WERI-Rb-1 (cell line): ENCODE measurements around the gene CBR3.
"Not testable (repeated sequence)": the region's sequence is repeated elsewhere in the genome, so short reads cannot be mapped to it uniquely, and the experiment has no call there.

Source experiments
- DNase-seq: peaks from one replicate; pipeline ENCODE4 v3.0.0-alpha.2; 2020
- H3K27ac ChIP-seq: fragments of 250-450 bp; sonication (Bioruptor Pico); 2 replicates; pipeline ENCODE4 v1.5.1; 2020; ENCODE audit warnings: mild to moderate bottlenecking, moderate library complexity
- H3K27me3 ChIP-seq: fragments of 250-450 bp; sonication (Bioruptor Pico); 2 replicates; pipeline ENCODE4 v1.5.1; 2021; ENCODE audit warnings: mild to moderate bottlenecking, low read depth, moderate library complexity; ENCODE audit not compliant: insufficient read depth, severe bottlenecking
- H3K36me3 ChIP-seq: fragments of 250-450 bp; sonication (Bioruptor Pico); 2 replicates; pipeline ENCODE4 v1.5.1; 2020; ENCODE audit warnings: mild to moderate bottlenecking, moderate library complexity
- H3K4me3 ChIP-seq: 2 replicates; pipeline ENCODE4 v1.5.1; 2011; ENCODE audit warnings: low read depth, mild to moderate bottlenecking, control low read depth, low read length
- H3K9me3 ChIP-seq: fragments of 250-450 bp; sonication (Bioruptor Pico); 2 replicates; pipeline ENCODE4 v1.5.1; 2021; ENCODE audit warnings: mild to moderate bottlenecking, moderate library complexity; ENCODE audit not compliant: severe bottlenecking
- CTCF ChIP-seq: IDR thresholded peaks from 2 replicates; pipeline ENCODE4 v1.5.1; 2011; ENCODE audit warnings: low read depth, mild to moderate bottlenecking, control low read depth, inconsistent platforms, low read length

Gene CBR3

GRCh38 chr21:36096398-36097290 lies 38.2 kb upstream of the CBR3 start:
- Histone ChIP-seq H3K9me3 (peaks cover 28% of the 10 kb centered on the region), H3K36me3 (no peaks in the 10 kb centered on the region), H3K27me3 (no peaks in the 10 kb centered on the region), H3K27ac (no peak overlapping the region), H3K4me3 (no peak overlapping the region)
- no peak for TF ChIP-seq CTCF
- DNase-seq, result no peak

- H3K27me3 ChIP-seq, result no peaks in the 10 kb centered on the region
- H3K36me3 ChIP-seq, result no peaks in the 10 kb centered on the region
- no peak for TF ChIP-seq CTCF
- peaks cover 26% of the 10 kb centered on the region for H3K9me3 ChIP-seq
- H3K4me3 ChIP-seq, result no peak overlapping the region
- DNase-seq, result no peak
- peak overlapping the region; percentile 97 for H3K27ac ChIP-seq
These were observed 37.3 kb upstream of the CBR3 start for GRCh38 chr21:36097427-36098181.

GRCh38 chr21:36098182-36098532 lies 36.7 kb upstream of the CBR3 start:
- no peak overlapping the region for H3K4me3 ChIP-seq
- DNase-seq, result no peak
- no peaks in the 10 kb centered on the region for H3K36me3 ChIP-seq
- no peak for TF ChIP-seq CTCF
- peaks cover 26% of the 10 kb centered on the region for H3K9me3 ChIP-seq
- H3K27ac ChIP-seq, result peak overlapping the region; percentile 97
- H3K27me3 ChIP-seq, result no peaks in the 10 kb centered on the region

- H3K27ac ChIP-seq, result peak overlapping the region; percentile 97
- TF ChIP-seq CTCF, result no peak
These were observed 35.9 kb upstream of the CBR3 start for GRCh38 chr21:36099000-36099399.

GRCh38 chr21:36099695-36100211 lies 35.1 kb upstream of the CBR3 start:
- Histone ChIP-seq H3K9me3 (peaks cover 15% of the 10 kb centered on the region), H3K4me3 (peak overlapping the region; percentile 44), H3K27ac (peak overlapping the region; percentile 97)
- DNase-seq, result peak; percentile 78
- not testable (repeated sequence) for H3K27me3 ChIP-seq, H3K36me3 ChIP-seq

More at GRCh38 chr21:36099000-36099399, 35.9 kb upstream of the CBR3 start:
- Histone ChIP-seq H3K9me3 (peaks cover 23% of the 10 kb centered on the region), H3K27me3 (no peaks in the 10 kb centered on the region), H3K4me3 (peak overlapping the region; percentile 5), H3K36me3 (no peaks in the 10 kb centered on the region)
- DNase-seq, result peak; percentile 85
